K562 (cell line): ENCODE measurements around the gene SPTLC1.

Experiments used
- EGR1 ChIP-seq: fragments of 450-650 bp; conservative IDR thresholded peaks from 2 replicates; pipeline ENCODE4 v1.6.1; 2017; ENCODE audit warnings: mild to moderate bottlenecking
- ELK3 ChIP-seq: fragments of 450-650 bp; formaldehyde crosslinking; IDR thresholded peaks from 2 replicates; pipeline ENCODE4 v1.4.0; 2020; ENCODE audit warnings: mild to moderate bottlenecking
- ERF ChIP-seq: fragments of 450-650 bp; formaldehyde crosslinking; IDR thresholded peaks from 2 replicates; pipeline ENCODE4 v1.4.0; 2020; ENCODE audit warnings: mild to moderate bottlenecking, mixed read lengths
- ETV1 ChIP-seq: fragments of 450-650 bp; conservative IDR thresholded peaks from 2 replicates; pipeline ENCODE4 v1.6.1; 2016; ENCODE audit warnings: missing genetic modification characterization, control low read depth, low read depth, missing compliant biosample characterization
- FOXA1 ChIP-seq: fragments of 450-650 bp; IDR thresholded peaks from 2 replicates; pipeline ENCODE4 v1.6.1; 2016; ENCODE audit warnings: mild to moderate bottlenecking, borderline replicate concordance
- HMG20A ChIP-seq: fragments of 450-650 bp; formaldehyde crosslinking; conservative IDR thresholded peaks from 2 replicates; pipeline ENCODE4 v1.4.0; 2020; ENCODE audit warnings: mild to moderate bottlenecking, mixed read lengths
- POLR2A ChIP-seq: fragments of 450-650 bp; conservative IDR thresholded peaks from 2 replicates; pipeline ENCODE4 v1.6.1; 2016
- TF ChIP-seq, protein P1 (sequence below), 3 experiments: IDR thresholded peaks in 2 of 3; conservative IDR thresholded peaks in 1 of 3; 2 replicates each; pipeline ENCODE4 v1.5.1; 2011 to 2012; ENCODE audit warnings: low read length in 3 of 3, mild to moderate bottlenecking in 3 of 3, control low read depth in 2 of 3, improper control_type of control experiment in 1 of 3, inconsistent platforms in 1 of 3, low read depth in 1 of 3, mixed read lengths in 1 of 3, moderate library complexity in 1 of 3; ENCODE audit not compliant: insufficient read depth in 2 of 3
- TF ChIP-seq, protein P2 (sequence below): fragments of 200-600 bp; sonication (generic); IDR thresholded peaks from one replicate; pipeline ENCODE4 v1.6.1; 2012; ENCODE audit warnings: mild to moderate bottlenecking, low read depth, low read length, inconsistent platforms
- TF ChIP-seq, protein P3 (sequence below): fragments of 250-450 bp; sonication (Bioruptor Pico); IDR thresholded peaks from 2 replicates; pipeline ENCODE4 v1.5.0; 2021

DNA sequence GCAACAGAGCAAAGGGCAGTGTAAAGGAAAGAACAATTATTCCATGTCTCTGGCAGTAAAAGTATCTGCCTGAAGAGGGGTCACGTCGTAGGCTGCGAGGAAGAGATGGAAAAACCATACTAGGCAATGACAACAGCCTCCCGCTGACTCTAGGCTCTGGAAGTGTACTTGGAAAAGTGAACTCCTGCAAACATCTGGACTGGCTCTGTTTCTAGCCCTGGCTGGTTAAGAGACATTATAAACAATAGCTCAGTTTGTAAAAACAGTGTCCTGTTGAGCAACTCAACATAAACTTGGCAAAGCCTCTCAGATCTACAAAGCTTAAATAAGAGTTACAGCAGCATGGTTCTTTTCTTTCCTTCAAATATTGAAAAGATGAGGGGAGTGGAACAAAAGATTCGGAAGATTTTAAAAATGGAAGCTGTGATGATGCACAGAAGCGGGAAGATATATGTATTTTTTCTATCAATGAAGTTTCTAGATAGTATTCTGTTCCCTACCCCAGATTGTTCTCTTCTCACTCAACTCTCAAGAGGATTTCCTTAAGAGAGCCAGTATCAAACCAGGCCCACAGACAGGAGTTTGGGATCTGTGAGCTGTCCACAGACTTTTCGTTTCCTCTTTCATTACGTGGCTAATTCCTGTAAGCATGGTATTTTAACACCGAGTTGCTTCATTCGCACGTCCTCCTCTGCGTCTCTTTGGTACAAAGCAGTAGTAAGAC, 79.4 kb downstream of the SPTLC1 start:
- TF ChIP-seq ETV1 (tag) (no peak), FOXA1 (no peak), EGR1 (no peak), ERF (CRISPR knock-in tag) (no peak), ELK3 (CRISPR knock-in tag) (no peak), HMG20A (no peak), POLR2A (no peak)
- TF ChIP-seq, protein P1, sequence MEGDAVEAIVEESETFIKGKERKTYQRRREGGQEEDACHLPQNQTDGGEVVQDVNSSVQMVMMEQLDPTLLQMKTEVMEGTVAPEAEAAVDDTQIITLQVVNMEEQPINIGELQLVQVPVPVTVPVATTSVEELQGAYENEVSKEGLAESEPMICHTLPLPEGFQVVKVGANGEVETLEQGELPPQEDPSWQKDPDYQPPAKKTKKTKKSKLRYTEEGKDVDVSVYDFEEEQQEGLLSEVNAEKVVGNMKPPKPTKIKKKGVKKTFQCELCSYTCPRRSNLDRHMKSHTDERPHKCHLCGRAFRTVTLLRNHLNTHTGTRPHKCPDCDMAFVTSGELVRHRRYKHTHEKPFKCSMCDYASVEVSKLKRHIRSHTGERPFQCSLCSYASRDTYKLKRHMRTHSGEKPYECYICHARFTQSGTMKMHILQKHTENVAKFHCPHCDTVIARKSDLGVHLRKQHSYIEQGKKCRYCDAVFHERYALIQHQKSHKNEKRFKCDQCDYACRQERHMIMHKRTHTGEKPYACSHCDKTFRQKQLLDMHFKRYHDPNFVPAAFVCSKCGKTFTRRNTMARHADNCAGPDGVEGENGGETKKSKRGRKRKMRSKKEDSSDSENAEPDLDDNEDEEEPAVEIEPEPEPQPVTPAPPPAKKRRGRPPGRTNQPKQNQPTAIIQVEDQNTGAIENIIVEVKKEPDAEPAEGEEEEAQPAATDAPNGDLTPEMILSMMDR (IDR thresholded peaks at IDR 0.05 in 2 of 3, conservative IDR thresholded peaks at IDR 0.05 in 1 of 3; ENCODE audit: insufficient read depth in 2 of 3, low read depth in 1 of 3, low read length in 3 of 3), result no peak
- TF ChIP-seq, protein P2, sequence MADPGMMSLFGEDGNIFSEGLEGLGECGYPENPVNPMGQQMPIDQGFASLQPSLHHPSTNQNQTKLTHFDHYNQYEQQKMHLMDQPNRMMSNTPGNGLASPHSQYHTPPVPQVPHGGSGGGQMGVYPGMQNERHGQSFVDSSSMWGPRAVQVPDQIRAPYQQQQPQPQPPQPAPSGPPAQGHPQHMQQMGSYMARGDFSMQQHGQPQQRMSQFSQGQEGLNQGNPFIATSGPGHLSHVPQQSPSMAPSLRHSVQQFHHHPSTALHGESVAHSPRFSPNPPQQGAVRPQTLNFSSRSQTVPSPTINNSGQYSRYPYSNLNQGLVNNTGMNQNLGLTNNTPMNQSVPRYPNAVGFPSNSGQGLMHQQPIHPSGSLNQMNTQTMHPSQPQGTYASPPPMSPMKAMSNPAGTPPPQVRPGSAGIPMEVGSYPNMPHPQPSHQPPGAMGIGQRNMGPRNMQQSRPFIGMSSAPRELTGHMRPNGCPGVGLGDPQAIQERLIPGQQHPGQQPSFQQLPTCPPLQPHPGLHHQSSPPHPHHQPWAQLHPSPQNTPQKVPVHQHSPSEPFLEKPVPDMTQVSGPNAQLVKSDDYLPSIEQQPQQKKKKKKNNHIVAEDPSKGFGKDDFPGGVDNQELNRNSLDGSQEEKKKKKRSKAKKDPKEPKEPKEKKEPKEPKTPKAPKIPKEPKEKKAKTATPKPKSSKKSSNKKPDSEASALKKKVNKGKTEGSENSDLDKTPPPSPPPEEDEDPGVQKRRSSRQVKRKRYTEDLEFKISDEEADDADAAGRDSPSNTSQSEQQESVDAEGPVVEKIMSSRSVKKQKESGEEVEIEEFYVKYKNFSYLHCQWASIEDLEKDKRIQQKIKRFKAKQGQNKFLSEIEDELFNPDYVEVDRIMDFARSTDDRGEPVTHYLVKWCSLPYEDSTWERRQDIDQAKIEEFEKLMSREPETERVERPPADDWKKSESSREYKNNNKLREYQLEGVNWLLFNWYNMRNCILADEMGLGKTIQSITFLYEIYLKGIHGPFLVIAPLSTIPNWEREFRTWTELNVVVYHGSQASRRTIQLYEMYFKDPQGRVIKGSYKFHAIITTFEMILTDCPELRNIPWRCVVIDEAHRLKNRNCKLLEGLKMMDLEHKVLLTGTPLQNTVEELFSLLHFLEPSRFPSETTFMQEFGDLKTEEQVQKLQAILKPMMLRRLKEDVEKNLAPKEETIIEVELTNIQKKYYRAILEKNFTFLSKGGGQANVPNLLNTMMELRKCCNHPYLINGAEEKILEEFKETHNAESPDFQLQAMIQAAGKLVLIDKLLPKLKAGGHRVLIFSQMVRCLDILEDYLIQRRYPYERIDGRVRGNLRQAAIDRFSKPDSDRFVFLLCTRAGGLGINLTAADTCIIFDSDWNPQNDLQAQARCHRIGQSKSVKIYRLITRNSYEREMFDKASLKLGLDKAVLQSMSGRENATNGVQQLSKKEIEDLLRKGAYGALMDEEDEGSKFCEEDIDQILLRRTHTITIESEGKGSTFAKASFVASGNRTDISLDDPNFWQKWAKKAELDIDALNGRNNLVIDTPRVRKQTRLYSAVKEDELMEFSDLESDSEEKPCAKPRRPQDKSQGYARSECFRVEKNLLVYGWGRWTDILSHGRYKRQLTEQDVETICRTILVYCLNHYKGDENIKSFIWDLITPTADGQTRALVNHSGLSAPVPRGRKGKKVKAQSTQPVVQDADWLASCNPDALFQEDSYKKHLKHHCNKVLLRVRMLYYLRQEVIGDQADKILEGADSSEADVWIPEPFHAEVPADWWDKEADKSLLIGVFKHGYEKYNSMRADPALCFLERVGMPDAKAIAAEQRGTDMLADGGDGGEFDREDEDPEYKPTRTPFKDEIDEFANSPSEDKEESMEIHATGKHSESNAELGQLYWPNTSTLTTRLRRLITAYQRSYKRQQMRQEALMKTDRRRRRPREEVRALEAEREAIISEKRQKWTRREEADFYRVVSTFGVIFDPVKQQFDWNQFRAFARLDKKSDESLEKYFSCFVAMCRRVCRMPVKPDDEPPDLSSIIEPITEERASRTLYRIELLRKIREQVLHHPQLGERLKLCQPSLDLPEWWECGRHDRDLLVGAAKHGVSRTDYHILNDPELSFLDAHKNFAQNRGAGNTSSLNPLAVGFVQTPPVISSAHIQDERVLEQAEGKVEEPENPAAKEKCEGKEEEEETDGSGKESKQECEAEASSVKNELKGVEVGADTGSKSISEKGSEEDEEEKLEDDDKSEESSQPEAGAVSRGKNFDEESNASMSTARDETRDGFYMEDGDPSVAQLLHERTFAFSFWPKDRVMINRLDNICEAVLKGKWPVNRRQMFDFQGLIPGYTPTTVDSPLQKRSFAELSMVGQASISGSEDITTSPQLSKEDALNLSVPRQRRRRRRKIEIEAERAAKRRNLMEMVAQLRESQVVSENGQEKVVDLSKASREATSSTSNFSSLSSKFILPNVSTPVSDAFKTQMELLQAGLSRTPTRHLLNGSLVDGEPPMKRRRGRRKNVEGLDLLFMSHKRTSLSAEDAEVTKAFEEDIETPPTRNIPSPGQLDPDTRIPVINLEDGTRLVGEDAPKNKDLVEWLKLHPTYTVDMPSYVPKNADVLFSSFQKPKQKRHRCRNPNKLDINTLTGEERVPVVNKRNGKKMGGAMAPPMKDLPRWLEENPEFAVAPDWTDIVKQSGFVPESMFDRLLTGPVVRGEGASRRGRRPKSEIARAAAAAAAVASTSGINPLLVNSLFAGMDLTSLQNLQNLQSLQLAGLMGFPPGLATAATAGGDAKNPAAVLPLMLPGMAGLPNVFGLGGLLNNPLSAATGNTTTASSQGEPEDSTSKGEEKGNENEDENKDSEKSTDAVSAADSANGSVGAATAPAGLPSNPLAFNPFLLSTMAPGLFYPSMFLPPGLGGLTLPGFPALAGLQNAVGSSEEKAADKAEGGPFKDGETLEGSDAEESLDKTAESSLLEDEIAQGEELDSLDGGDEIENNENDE, result no peak
- TF ChIP-seq, protein P3, sequence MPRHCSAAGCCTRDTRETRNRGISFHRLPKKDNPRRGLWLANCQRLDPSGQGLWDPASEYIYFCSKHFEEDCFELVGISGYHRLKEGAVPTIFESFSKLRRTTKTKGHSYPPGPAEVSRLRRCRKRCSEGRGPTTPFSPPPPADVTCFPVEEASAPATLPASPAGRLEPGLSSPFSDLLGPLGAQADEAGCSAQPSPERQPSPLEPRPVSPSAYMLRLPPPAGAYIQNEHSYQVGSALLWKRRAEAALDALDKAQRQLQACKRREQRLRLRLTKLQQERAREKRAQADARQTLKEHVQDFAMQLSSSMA (CRISPR knock-in tag), result no peak
